Lower leg skin (tissue), 4 donors: Measurements from ENCODE around the gene PRDM2. TPM values are rescaled to one million over a fixed set of nuclear protein-coding genes. Genes with fewer than 3 reads are reported as not detected.
"Not testable (repeated sequence)": the region's sequence is repeated elsewhere in the genome, so short reads cannot be mapped to it uniquely, and the experiment has no call there.

Source experiments
- DNase-seq, 2 donors: peaks; one replicate each; pipeline ENCODE4 v3.0.0-alpha.2; 2019; ENCODE audit warnings: low spot score in 2 of 2
- H3K4me3 ChIP-seq: fragments of 200-600 bp; sonication (generic); 2 replicates; pipeline ENCODE4 v1.5.1; 2017; ENCODE audit warnings: mild to moderate bottlenecking, low read depth; ENCODE audit not compliant: poor library complexity, severe bottlenecking
- POLR2A ChIP-seq, 2 donors: fragments of 450-650 bp; IDR thresholded peaks; one replicate each; pipeline ENCODE4 v1.6.1; 2016 to 2017; ENCODE audit warnings: antibody characterized with exemption in 2 of 2, mild to moderate bottlenecking in 1 of 2, moderate library complexity in 1 of 2
- WGBS, 2 donors: methylation state at CpG; one replicate each; pipeline ENCODE4 v1.1.5; 2018; 5-methylcytosine and 5-hydroxymethylcytosine counted together
- intact Hi-C: fragments of 100-400 bp; cut with DNase I; formaldehyde crosslinking; loops from one replicate; pipeline ENCODE4 v1.15.0; 2023; ENCODE audit warnings: low total_unique reads
- total RNA-seq, 4 donors: library from RNA; depleted of rRNA; stranded (reverse); fragments of >200 nt; gene quantifications; one replicate each; pipeline ENCODE4 v1.1.0, GENCODE V29; 2016
- TF ChIP-seq, protein P1 (sequence below), 3 donors: fragments of 450-650 bp; IDR thresholded peaks; one replicate each; pipeline ENCODE4 v1.5.1; 2016; ENCODE audit warnings: antibody characterized with exemption in 3 of 3, mild to moderate bottlenecking in 3 of 3, moderate library complexity in 2 of 3

The PRDM2 gene
- total RNA-seq, 4 donors from 2014 or later = 34.7 to 69.9 (median 41.8) TPM

- H3K4me3 ChIP-seq = no peak overlapping the region
- 53% methylated on average over 3 of the region's 3 CpGs for WGBS, 2 donors
- intact Hi-C loops = no loop called here
- DNase-seq = no peak
- TF ChIP-seq POLR2A (IDR thresholded peaks at IDR 0.05) = no peak
- TF ChIP-seq, protein P1, sequence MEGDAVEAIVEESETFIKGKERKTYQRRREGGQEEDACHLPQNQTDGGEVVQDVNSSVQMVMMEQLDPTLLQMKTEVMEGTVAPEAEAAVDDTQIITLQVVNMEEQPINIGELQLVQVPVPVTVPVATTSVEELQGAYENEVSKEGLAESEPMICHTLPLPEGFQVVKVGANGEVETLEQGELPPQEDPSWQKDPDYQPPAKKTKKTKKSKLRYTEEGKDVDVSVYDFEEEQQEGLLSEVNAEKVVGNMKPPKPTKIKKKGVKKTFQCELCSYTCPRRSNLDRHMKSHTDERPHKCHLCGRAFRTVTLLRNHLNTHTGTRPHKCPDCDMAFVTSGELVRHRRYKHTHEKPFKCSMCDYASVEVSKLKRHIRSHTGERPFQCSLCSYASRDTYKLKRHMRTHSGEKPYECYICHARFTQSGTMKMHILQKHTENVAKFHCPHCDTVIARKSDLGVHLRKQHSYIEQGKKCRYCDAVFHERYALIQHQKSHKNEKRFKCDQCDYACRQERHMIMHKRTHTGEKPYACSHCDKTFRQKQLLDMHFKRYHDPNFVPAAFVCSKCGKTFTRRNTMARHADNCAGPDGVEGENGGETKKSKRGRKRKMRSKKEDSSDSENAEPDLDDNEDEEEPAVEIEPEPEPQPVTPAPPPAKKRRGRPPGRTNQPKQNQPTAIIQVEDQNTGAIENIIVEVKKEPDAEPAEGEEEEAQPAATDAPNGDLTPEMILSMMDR (IDR thresholded peaks at IDR 0.05) = no peak
Measured at GRCh38 chr1:13679651-13680050, 20.3 kb upstream of the PRDM2 start.

- DNase-seq, H3K4me3 ChIP-seq, intact Hi-C loops: not testable (repeated sequence)
- WGBS, 2 donors = 70% methylated on average over 9 of the region's 9 CpGs
Measured at GRCh38 chr1:13680609-13681008, 19.4 kb upstream of the PRDM2 start.

DNA sequence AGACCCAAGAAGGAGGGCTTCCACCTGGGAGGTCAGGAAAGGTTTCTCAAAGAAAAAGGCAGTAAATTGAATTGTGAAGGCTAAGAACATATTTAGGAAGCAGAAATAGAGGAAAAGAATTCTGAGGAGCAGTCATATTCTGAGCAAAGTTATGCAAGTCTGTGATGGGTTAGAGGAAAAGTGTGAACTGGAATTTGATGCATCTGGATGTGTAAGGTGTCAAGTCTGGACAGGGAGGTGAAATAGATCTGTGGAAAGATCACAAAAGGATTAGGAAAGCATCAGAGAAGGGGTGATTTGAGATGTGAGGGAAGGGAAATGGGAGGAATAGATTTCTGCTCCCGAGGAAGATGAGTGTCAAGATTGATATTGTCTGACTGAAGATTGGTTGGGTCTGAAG, 18.1 kb upstream of the PRDM2 start:
- TF ChIP-seq, protein P1 (IDR thresholded peaks at IDR 0.05) = no peak
- no peak for TF ChIP-seq POLR2A (IDR thresholded peaks at IDR 0.05)
- H3K4me3 ChIP-seq = no peak overlapping the region
- WGBS, 2 donors = 38 to 52% methylated on average over 1 of the region's 1 CpG
- DNase-seq = no peak
- intact Hi-C loops = no loop called here

DNA sequence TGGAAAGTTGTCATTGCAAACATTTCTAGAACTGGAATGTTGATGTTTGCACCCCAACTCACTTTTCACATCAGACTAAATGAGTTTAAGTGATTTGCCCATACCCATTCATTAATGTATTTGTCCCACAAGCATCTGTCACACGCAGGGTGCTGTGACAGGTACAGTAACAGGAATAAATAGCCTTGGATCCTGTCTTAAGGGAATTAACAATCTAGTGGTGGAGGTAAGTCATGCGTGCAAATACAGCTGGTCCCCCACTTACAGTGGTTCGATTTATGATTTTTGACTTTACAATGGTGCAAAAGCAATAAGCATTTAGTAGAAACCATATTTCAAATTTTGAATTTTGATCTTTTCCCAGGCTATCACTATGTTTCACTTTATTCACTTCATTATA, 17.5 kb upstream of the PRDM2 start:
- 93 to 97% methylated on average over 3 of the region's 3 CpGs for WGBS, 2 donors

DNA sequence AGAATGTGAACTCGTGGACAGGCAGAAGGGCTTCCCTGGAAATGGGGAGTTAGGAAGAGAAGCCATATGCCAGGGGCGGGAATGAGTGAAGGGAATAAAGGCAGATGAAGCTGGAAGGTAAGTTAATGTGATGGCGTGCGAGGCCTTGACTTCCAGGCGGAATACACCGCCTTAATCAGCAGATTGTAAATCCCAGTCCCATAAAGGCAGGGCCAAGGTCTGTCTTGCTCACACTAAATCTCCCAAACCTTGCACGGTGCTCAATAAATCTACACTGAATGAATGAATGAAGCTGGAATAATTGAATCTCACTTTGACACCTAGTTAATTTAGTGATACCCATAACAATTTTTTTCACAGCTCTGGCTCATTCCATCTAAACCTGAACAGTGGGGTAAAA, 16.8 kb upstream of the PRDM2 start:
- no peak overlapping the region for H3K4me3 ChIP-seq
- WGBS, 2 donors = 82 to 84% methylated on average over 7 of the region's 7 CpGs
- no peak for DNase-seq
- TF ChIP-seq POLR2A (IDR thresholded peaks at IDR 0.05) = no peak
- TF ChIP-seq, protein P1 (IDR thresholded peaks at IDR 0.05) = no peak
- intact Hi-C loops = no loop called here

More for the DNA sequence above, 17.5 kb upstream of the PRDM2 start:
- no peak overlapping the region for H3K4me3 ChIP-seq
- intact Hi-C loops = no loop called here
- DNase-seq = no peak
- no peak for TF ChIP-seq POLR2A (IDR thresholded peaks at IDR 0.05)
- TF ChIP-seq, protein P1 (IDR thresholded peaks at IDR 0.05) = no peak

DNA sequence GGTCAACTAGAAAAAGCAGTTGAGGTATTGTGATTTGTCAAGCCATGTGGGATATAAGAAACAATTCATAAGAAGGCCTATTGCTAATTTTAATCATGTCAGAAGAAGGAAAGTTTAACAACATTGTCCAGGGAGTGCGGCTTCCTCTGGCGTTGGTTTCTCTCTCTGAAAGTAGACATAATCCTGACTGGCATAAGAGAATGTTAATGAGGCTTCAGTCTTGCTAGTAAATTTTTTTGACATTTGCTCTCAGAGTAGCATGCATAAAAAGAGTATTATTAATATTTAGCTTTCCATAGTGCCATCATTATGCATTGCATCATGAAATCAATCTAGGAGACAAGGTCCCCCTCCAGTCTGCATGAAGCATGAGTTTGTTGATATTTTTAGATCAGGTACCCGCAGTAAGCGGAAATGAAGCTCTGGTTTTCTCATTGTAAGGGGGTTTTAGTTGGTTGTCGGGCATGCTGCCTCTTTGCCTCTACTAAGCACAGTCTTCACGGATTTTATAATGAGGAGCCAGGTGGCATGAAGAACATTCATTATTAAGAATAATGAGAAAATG, 12.8 kb upstream of the PRDM2 start:
- TF ChIP-seq, protein P1 (IDR thresholded peaks at IDR 0.05) = no peak
- no peak for TF ChIP-seq POLR2A (IDR thresholded peaks at IDR 0.05)
- intact Hi-C loops = no loop called here
- 79 to 86% methylated on average over 6 of the region's 6 CpGs for WGBS, 2 donors
- DNase-seq = no peak
- no peak overlapping the region for H3K4me3 ChIP-seq

DNA sequence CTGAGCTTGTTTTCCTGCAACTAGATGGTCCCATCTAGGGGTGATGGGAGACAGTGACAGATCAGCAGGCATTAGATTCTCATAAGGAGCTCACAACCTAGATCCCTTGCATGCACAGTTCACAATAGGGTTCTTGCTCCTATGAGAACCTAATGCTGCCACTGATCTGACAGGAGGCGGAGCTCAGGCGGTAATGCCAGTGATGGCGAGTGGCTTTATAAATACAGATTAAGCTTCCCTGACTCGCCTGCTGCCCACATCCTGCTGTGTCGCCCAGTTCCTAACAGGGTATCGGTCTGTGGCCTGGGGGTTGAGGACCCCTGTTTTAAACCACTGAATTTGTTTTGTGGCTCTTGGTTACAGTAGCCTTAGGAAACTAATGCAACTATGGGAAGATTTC, 6.9 kb upstream of the PRDM2 start:
- DNase-seq, intact Hi-C loops, H3K4me3 ChIP-seq: not testable (repeated sequence)
- 62 to 72% methylated on average over 6 of the region's 6 CpGs for WGBS, 2 donors
